ENCODE results near the gene STXBP1. TPM values are rescaled to one million over a fixed set of nuclear protein-coding genes. Genes with fewer than 3 reads are reported as not detected.

Gene STXBP1
- total and polyA plus RNA-seq, 2 experiments from 2014 or later, result 48.6 to 50.4 TPM

DNA sequence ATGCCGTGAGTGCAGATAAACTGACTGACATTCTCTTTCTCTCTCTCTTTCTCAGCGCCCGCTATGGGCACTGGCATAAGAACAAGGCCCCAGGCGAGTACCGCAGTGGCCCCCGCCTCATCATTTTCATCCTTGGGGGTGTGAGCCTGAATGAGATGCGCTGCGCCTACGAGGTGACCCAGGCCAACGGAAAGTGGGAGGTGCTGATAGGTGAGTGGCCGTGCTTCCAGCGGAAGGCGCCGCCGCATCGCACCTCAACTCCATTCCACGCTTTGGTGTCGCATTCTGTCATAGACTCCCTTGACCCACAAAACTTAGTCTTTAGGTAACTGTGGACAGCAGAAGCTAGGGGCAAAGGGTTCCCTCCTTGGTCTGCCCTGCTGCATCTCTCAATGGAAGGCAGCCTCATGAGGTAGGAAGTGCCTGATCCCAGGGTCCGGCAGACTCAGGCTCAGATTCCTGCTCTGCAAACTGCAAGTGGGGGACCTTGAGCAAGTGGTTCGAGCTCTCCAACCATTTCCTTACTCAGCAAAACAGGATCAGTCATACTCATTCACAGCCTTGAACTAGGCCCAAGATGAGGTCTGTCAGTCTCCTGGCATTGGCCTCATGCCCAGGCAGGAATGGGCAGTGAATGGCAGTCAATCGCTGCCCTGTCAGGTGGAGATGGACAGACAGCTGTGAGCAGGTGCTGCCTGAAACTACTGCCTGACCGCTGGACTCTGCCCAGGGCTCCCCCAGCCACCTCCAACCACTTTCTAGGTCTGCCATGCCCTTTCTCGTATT lies 70.5 kb downstream of the STXBP1 start (continued):
- TF ChIP-seq, protein P1, sequence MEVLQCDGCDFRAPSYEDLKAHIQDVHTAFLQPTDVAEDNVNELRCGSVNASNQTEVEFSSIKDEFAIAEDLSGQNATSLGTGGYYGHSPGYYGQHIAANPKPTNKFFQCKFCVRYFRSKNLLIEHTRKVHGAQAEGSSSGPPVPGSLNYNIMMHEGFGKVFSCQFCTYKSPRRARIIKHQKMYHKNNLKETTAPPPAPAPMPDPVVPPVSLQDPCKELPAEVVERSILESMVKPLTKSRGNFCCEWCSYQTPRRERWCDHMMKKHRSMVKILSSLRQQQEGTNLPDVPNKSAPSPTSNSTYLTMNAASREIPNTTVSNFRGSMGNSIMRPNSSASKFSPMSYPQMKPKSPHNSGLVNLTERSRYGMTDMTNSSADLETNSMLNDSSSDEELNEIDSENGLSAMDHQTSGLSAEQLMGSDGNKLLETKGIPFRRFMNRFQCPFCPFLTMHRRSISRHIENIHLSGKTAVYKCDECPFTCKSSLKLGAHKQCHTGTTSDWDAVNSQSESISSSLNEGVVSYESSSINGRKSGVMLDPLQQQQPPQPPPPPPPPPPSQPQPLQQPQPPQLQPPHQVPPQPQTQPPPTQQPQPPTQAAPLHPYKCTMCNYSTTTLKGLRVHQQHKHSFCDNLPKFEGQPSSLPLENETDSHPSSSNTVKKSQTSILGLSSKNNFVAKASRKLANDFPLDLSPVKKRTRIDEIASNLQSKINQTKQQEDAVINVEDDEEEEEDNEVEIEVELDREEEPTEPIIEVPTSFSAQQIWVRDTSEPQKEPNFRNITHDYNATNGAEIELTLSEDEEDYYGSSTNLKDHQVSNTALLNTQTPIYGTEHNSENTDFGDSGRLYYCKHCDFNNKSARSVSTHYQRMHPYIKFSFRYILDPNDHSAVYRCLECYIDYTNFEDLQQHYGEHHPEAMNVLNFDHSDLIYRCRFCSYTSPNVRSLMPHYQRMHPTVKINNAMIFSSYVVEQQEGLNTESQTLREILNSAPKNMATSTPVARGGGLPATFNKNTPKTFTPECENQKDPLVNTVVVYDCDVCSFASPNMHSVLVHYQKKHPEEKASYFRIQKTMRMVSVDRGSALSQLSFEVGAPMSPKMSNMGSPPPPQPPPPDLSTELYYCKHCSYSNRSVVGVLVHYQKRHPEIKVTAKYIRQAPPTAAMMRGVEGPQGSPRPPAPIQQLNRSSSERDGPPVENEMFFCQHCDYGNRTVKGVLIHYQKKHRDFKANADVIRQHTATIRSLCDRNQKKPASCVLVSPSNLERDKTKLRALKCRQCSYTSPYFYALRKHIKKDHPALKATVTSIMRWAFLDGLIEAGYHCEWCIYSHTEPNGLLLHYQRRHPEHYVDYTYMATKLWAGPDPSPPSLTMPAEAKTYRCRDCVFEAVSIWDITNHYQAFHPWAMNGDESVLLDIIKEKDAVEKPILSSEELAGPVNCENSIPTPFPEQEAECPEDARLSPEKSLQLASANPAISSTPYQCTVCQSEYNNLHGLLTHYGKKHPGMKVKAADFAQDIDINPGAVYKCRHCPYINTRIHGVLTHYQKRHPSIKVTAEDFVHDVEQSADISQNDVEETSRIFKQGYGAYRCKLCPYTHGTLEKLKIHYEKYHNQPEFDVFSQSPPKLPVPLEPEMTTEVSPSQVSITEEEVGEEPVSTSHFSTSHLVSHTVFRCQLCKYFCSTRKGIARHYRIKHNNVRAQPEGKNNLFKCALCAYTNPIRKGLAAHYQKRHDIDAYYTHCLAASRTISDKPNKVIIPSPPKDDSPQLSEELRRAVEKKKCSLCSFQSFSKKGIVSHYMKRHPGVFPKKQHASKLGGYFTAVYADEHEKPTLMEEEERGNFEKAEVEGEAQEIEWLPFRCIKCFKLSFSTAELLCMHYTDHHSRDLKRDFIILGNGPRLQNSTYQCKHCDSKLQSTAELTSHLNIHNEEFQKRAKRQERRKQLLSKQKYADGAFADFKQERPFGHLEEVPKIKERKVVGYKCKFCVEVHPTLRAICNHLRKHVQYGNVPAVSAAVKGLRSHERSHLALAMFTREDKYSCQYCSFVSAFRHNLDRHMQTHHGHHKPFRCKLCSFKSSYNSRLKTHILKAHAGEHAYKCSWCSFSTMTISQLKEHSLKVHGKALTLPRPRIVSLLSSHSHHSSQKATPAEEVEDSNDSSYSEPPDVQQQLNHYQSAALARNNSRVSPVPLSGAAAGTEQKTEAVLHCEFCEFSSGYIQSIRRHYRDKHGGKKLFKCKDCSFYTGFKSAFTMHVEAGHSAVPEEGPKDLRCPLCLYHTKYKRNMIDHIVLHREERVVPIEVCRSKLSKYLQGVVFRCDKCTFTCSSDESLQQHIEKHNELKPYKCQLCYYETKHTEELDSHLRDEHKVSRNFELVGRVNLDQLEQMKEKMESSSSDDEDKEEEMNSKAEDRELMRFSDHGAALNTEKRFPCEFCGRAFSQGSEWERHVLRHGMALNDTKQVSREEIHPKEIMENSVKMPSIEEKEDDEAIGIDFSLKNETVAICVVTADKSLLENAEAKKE (CRISPR knock-in tag; IDR thresholded peaks at IDR 0.05), result no peak
- no peak for TF ChIP-seq ZNF114 (CRISPR knock-in tag; IDR thresholded peaks at IDR 0.05)
- no peak for TF ChIP-seq CREB1 (CRISPR knock-in tag; IDR thresholded peaks at IDR 0.05; ENCODE audit: low read depth)
- TF ChIP-seq EZH2phosphoT487 (IDR thresholded peaks at IDR 0.05; ENCODE audit: unreplicated experiment), result no peak

DNA sequence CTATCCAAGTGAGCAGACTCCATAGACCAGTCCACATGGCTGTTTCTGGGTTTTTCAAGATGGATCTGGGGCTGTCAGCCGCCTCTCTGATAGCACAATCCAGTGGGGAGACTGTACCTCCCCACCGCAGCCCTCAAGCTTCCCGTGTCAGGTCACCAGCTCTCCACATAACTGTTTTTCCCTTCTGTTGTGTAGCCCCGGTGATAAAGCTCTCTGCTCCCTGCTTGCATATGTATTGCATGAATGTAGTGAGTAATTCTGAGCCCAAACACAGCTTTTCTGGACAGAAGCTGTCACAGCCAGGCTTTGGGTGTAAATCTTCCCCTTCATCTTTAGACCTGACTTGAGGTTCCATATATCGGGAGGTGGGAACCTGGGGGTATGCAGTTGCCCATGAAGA lies 71.6 kb downstream of the STXBP1 start:
- Histone ChIP-seq H3K36me3 (ENCODE audit: insufficient read depth) (peaks cover 5% of the 10 kb centered on the region; the same call in 1 of the 2 replicates), H3K4me3 (no peak overlapping the region), H3K79me2 (replicated peaks; ENCODE audit: insufficient read depth) (no peaks in the 10 kb centered on the region), H3K27me3 (ENCODE audit: insufficient read depth) (no peaks in the 10 kb centered on the region), H3K4me1 (ENCODE audit: insufficient read depth) (no peaks in the 10 kb centered on the region), H4K20me1 (replicated peaks; ENCODE audit: insufficient read depth) (no peaks in the 10 kb centered on the region), H3K4me2 (no peak overlapping the region), H3F3A (replicated peaks; ENCODE audit: low read depth) (no peaks in the 10 kb centered on the region), H2AFZ (no peak overlapping the region), H3K9me2 (ENCODE audit: insufficient read depth) (peaks cover 3% of the 10 kb centered on the region; the same call in 1 of the 2 replicates), H3K27ac (ENCODE audit: low read depth) (no peak overlapping the region)
- Mint-ChIP-seq H3K27me3 (ENCODE audit: insufficient read depth, low read depth, poor library complexity) (peaks cover 2% of the 10 kb centered on the region), H3K9me3 (no peaks in the 10 kb centered on the region), H3K4me1 (no peaks in the 10 kb centered on the region), H3K36me3 (ENCODE audit: low read depth) (peaks cover 29% of the 10 kb centered on the region), H3K27ac (no peak overlapping the region), H3K4me3 (no peak overlapping the region)
- DNase-seq (ENCODE audit: low spot score) (no peak), ATAC-seq (no peak)
- TF ChIP-seq, protein P2, sequence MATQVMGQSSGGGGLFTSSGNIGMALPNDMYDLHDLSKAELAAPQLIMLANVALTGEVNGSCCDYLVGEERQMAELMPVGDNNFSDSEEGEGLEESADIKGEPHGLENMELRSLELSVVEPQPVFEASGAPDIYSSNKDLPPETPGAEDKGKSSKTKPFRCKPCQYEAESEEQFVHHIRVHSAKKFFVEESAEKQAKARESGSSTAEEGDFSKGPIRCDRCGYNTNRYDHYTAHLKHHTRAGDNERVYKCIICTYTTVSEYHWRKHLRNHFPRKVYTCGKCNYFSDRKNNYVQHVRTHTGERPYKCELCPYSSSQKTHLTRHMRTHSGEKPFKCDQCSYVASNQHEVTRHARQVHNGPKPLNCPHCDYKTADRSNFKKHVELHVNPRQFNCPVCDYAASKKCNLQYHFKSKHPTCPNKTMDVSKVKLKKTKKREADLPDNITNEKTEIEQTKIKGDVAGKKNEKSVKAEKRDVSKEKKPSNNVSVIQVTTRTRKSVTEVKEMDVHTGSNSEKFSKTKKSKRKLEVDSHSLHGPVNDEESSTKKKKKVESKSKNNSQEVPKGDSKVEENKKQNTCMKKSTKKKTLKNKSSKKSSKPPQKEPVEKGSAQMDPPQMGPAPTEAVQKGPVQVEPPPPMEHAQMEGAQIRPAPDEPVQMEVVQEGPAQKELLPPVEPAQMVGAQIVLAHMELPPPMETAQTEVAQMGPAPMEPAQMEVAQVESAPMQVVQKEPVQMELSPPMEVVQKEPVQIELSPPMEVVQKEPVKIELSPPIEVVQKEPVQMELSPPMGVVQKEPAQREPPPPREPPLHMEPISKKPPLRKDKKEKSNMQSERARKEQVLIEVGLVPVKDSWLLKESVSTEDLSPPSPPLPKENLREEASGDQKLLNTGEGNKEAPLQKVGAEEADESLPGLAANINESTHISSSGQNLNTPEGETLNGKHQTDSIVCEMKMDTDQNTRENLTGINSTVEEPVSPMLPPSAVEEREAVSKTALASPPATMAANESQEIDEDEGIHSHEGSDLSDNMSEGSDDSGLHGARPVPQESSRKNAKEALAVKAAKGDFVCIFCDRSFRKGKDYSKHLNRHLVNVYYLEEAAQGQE (IDR thresholded peaks at IDR 0.05; ENCODE audit: unreplicated experiment), result no peak
- TF ChIP-seq EZH2 (IDR thresholded peaks at IDR 0.05; ENCODE audit: low read depth, unreplicated experiment), result no peak
- no peak for TF ChIP-seq STAT1 (IDR thresholded peaks at IDR 0.05; ENCODE audit: unreplicated experiment)
- TF ChIP-seq, protein P3, sequence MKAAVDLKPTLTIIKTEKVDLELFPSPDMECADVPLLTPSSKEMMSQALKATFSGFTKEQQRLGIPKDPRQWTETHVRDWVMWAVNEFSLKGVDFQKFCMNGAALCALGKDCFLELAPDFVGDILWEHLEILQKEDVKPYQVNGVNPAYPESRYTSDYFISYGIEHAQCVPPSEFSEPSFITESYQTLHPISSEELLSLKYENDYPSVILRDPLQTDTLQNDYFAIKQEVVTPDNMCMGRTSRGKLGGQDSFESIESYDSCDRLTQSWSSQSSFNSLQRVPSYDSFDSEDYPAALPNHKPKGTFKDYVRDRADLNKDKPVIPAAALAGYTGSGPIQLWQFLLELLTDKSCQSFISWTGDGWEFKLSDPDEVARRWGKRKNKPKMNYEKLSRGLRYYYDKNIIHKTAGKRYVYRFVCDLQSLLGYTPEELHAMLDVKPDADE (IDR thresholded peaks at IDR 0.05), result no peak

Data from GM23338 (cell line).